HCT116 (cell line): Measurements from ENCODE around the gene INHBA. TPM values are rescaled to one million over a fixed set of nuclear protein-coding genes. Genes with fewer than 3 reads are reported as not detected.

Source experiments
- ATAC-seq: fragments of 200-7000 bp; cut with Tn5 transposase; 2 replicates; pipeline ENCODE4 v1.9.1; 2020; ENCODE audit warnings: mild to moderate bottlenecking, moderate library complexity
- BruUV-seq: library from RNA; stranded (reverse); fragments of 400-500 nt; replicated peaks from 2 replicates; lab custom pipeline; 2021; lab: Mats Ljungman, UMichigan
- CTCF ChIA-PET: fragments of 300-600 bp; sonication (Branson Sonifier 250); formaldehyde crosslinking; loops from one replicate; lab custom pipeline; 2021; ENCODE audit warnings: antibody characterized with exemption; lab: Charles Lee
- POLR2A ChIA-PET: fragments of 300-600, 350-600 bp; sonication (Branson Sonifier 250); formaldehyde crosslinking; loops from one replicate; lab custom pipeline; 2021; ENCODE audit warnings: antibody characterized with exemption; lab: Charles Lee
- RAD21 ChIA-PET, 2 experiments: fragments of 300-600 bp; sonication (Branson Sonifier 250); formaldehyde crosslinking; loops; one replicate each; lab custom pipeline; 2023; ENCODE audit warnings: low total read pairs in 2 of 2; ENCODE audit not compliant: uncharacterized antibody in 2 of 2, unreplicated experiment in 2 of 2, low non-redundant PET in 1 of 2; lab: Charles Lee
- DNase-seq: peaks from one replicate; pipeline ENCODE4 v3.0.0-alpha.2; 2010; ENCODE audit warnings: low read depth, low spot score
- H2AFZ ChIP-seq: fragments of 200-600 bp; shearing (Covaris generic), sonication (generic); 2 replicates; pipeline ENCODE4 v1.6.1; 2017; ENCODE audit warnings: low read depth, mixed run types, mixed read lengths, antibody characterized with exemption, low read length; ENCODE audit not compliant: poor library complexity, severe bottlenecking
- H3K27ac ChIP-seq: 2 replicates; pipeline ENCODE4 v1.5.1; 2012; ENCODE audit warnings: low read depth, low read length
- H3K27me3 ChIP-seq: fragments of 200-600 bp; sonication (generic); 2 replicates; pipeline ENCODE4 v1.6.1; 2016; ENCODE audit warnings: mixed run types, low read length, mixed read lengths; ENCODE audit not compliant: insufficient read depth
- H3K36me3 ChIP-seq, 2 experiments: fragments of 200-500 bp in 1 of 2; fragments of 200-600 bp in 1 of 2; sonication (Bioruptor generic) in 1 of 2; sonication (generic) in 1 of 2; 2 replicates each; pipeline versions ENCODE4 v1.5.1 to v1.6.1; 2014 to 2016; ENCODE audit warnings: low read length in 2 of 2, inconsistent platforms in 1 of 2, mixed read lengths in 1 of 2, mixed run types in 1 of 2; ENCODE audit not compliant: insufficient read depth in 2 of 2, control insufficient read depth in 1 of 2
- H3K4me1 ChIP-seq, 2 experiments: fragments of 200-600 bp in 1 of 2; sonication (generic) in 1 of 2; 2 replicates each; pipeline versions ENCODE4 v1.5.1 to v1.6.1; 2012 to 2017; ENCODE audit warnings: low read length in 2 of 2, inconsistent platforms in 1 of 2, mild to moderate bottlenecking in 1 of 2, mixed read lengths in 1 of 2, mixed run types in 1 of 2, moderate library complexity in 1 of 2; ENCODE audit not compliant: insufficient read depth in 2 of 2, control insufficient read depth in 1 of 2
- H3K4me2 ChIP-seq: fragments of 200-600 bp; sonication (generic); 2 replicates; pipeline ENCODE4 v1.6.1; 2017; ENCODE audit warnings: mixed run types, low read length, mixed read lengths
- H3K4me3 ChIP-seq, 2 experiments: fragments of 200-600 bp in 1 of 2; sonication (generic) in 1 of 2; replicated peaks in 1 of 2; 2 replicates each; pipeline ENCODE4 v1.5.1; 2011 to 2016; ENCODE audit warnings: low read length in 2 of 2, control low read depth in 1 of 2, low read depth in 1 of 2, mild to moderate bottlenecking in 1 of 2, mixed read lengths in 1 of 2, mixed run types in 1 of 2
- H3K79me2 ChIP-seq: fragments of 200-600 bp; sonication (generic); 2 replicates; pipeline ENCODE4 v1.6.1; 2017; ENCODE audit warnings: mild to moderate bottlenecking, mixed run types, low read length, moderate library complexity, mixed read lengths; ENCODE audit not compliant: insufficient read depth
- H3K9ac ChIP-seq: fragments of 200-600 bp; sonication (generic); 2 replicates; pipeline ENCODE4 v1.6.1; 2016; ENCODE audit warnings: low read length, mixed read lengths
- H3K9me2 ChIP-seq: fragments of 200-600 bp; sonication (generic), shearing (Covaris generic); 2 replicates; pipeline ENCODE4 v1.6.1; 2017; ENCODE audit warnings: mixed run types, mild to moderate bottlenecking, moderate library complexity; ENCODE audit not compliant: insufficient read depth
- H3K9me3 ChIP-seq, 2 experiments: fragments of 200-500 bp in 1 of 2; fragments of 200-600 bp in 1 of 2; sonication (Bioruptor generic) in 1 of 2; sonication (generic) in 1 of 2; 2 replicates each; pipeline ENCODE4 v1.6.1; 2014 to 2017; ENCODE audit warnings: low read length in 2 of 2, mixed read lengths in 2 of 2, inconsistent platforms in 1 of 2, low read depth in 1 of 2, mild to moderate bottlenecking in 1 of 2, mixed run types in 1 of 2, moderate library complexity in 1 of 2; ENCODE audit not compliant: control insufficient read depth in 1 of 2, insufficient read depth in 1 of 2
- H4K20me1 ChIP-seq: fragments of 200-600 bp; sonication (generic), shearing (Covaris generic); 2 replicates; pipeline ENCODE4 v1.6.1; 2017; ENCODE audit warnings: mixed run types, mild to moderate bottlenecking, moderate library complexity; ENCODE audit not compliant: insufficient read depth
- EGR1 ChIP-seq: IDR thresholded peaks from 2 replicates; pipeline ENCODE4 v1.6.1; 2012; ENCODE audit warnings: low read depth
- ELF1 ChIP-seq: IDR thresholded peaks from 2 replicates; pipeline ENCODE4 v1.6.1; 2012; ENCODE audit warnings: low read depth, borderline replicate concordance
- EZH2phosphoT487 ChIP-seq: fragments of 200-600 bp; IDR thresholded peaks from 2 replicates; pipeline ENCODE4 v1.6.1; 2018; ENCODE audit warnings: antibody characterized with exemption, borderline replicate concordance
- FOSL1 ChIP-seq: IDR thresholded peaks from 2 replicates; pipeline ENCODE4 v1.6.1; 2012; ENCODE audit warnings: low read depth
- JUND ChIP-seq: IDR thresholded peaks from 2 replicates; pipeline ENCODE4 v1.6.1; 2012
- POLR2AphosphoS5 ChIP-seq: IDR thresholded peaks from 2 replicates; pipeline ENCODE4 v1.6.1; 2011; ENCODE audit warnings: mild to moderate bottlenecking, low read depth, low read length, moderate library complexity
- RAD21 ChIP-seq: IDR thresholded peaks from 2 replicates; pipeline ENCODE4 v1.6.1; 2012; ENCODE audit warnings: low read depth, mild to moderate bottlenecking
- SIN3A ChIP-seq: IDR thresholded peaks from 2 replicates; pipeline ENCODE4 v1.6.1; 2012; ENCODE audit warnings: low read depth
- SP1 ChIP-seq: IDR thresholded peaks from 2 replicates; pipeline ENCODE4 v1.6.1; 2012; ENCODE audit warnings: low read depth
- SRF ChIP-seq: IDR thresholded peaks from 2 replicates; pipeline ENCODE4 v1.6.1; 2012; ENCODE audit warnings: low read depth
- TCF7L2 ChIP-seq: IDR thresholded peaks from 2 replicates; pipeline ENCODE4 v1.7.0; 2011; ENCODE audit warnings: borderline replicate concordance, inconsistent platforms; ENCODE audit not compliant: insufficient read depth, insufficient read length; ENCODE audit errors: extremely low read depth
- YY1 ChIP-seq: IDR thresholded peaks from 2 replicates; pipeline ENCODE4 v1.6.1; 2011; ENCODE audit warnings: low read length, low read depth, moderate library complexity, mild to moderate bottlenecking; ENCODE audit not compliant: insufficient replicate concordance; ENCODE audit errors: extremely low read depth
- ZFX ChIP-seq: fragments of 450-650 bp; IDR thresholded peaks from 2 replicates; pipeline ENCODE4 v1.6.1; 2017
- ZNF274 ChIP-seq: fragments of 200-500 bp; sonication (Bioruptor generic); IDR thresholded peaks from 2 replicates; pipeline ENCODE4 v1.6.1; 2014; ENCODE audit warnings: mild to moderate bottlenecking, low read depth, low read length, inconsistent platforms
- intact Hi-C: fragments of 100-400 bp; cut with micrococcal nuclease; formaldehyde crosslinking; loops from 2 replicates; pipeline ENCODE4 v1.10.0; 2022
- total RNA-seq: library from RNA; stranded (reverse); gene quantifications from one replicate; pipeline ENCODE4 v1.2.1, GENCODE V29; 2021; ENCODE audit not compliant: unreplicated experiment
- TF ChIP-seq, protein P1 (sequence below): IDR thresholded peaks from 2 replicates; pipeline ENCODE4 v1.6.1; 2012
- TF ChIP-seq, protein P2 (sequence below), 3 experiments: fragments of 200-600 bp in 1 of 3; sonication (generic) in 1 of 3; IDR thresholded peaks in 2 of 3; conservative IDR thresholded peaks in 1 of 3; 2 replicates each; pipeline ENCODE4 v1.5.1; 2012 to 2017; ENCODE audit warnings: low read depth in 2 of 3, low read length in 2 of 3, antibody characterized with exemption in 1 of 3, borderline replicate concordance in 1 of 3, control low read depth in 1 of 3, mild to moderate bottlenecking in 1 of 3, mixed read lengths in 1 of 3, mixed run types in 1 of 3, moderate library complexity in 1 of 3; ENCODE audit not compliant: insufficient read depth in 1 of 3

Gene INHBA
- total RNA-seq, 1 experiment from 2014 or later: 0.10 TPM

DNA sequence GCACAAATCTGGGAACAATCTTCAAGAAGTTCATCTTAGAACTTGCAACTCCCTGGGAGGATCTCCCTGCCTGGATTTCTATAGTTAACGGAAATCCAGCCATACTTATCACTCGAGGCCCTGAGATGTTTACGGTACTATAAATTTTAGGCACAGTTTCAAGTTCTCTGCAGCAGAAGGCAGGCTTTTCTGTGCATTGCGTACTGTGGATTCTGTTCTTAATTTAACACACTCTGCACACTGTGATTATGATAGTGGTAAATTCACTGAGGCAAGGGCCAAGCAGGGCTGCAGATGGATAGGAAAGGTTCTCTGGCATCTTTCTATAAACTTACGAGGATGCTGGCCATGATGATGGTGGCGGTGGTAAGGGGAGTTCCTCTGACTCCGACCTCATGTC lies 10.6 kb downstream of the INHBA start:
- Histone ChIP-seq H3K4me3 (no peak overlapping the region), H4K20me1 (no peaks in the 10 kb centered on the region), H3K27me3 (no peaks in the 10 kb centered on the region), H2AFZ (no peak overlapping the region), H3K9me3 (no peaks in the 10 kb centered on the region), H3K4me1 (no peaks in the 10 kb centered on the region; a peak in 1 of 4 replicates), H3K4me2 (no peak overlapping the region), H3K27ac (no peak overlapping the region), H3K9ac (no peak overlapping the region), H3K79me2 (no peaks in the 10 kb centered on the region), H3K36me3 (no peaks in the 10 kb centered on the region), H3K9me2 (no peaks in the 10 kb centered on the region)
- ChIA-PET POLR2A (no interaction called here), RAD21 (no interaction called here), CTCF (interaction anchor here (1.6 kb wide), 1 partner anchor 13 kb away, joined by 4 read pairs; no protein-coding TSS in a partner anchor)
- no TSS peak for BruUV-seq
- DNase-seq: no peak
- ATAC-seq: no peak
- TF ChIP-seq, protein P1, sequence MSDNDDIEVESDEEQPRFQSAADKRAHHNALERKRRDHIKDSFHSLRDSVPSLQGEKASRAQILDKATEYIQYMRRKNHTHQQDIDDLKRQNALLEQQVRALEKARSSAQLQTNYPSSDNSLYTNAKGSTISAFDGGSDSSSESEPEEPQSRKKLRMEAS: no peak
- TF ChIP-seq JUND (no peak), ZFX (no peak)
- intact Hi-C loops: no loop called here

DNA sequence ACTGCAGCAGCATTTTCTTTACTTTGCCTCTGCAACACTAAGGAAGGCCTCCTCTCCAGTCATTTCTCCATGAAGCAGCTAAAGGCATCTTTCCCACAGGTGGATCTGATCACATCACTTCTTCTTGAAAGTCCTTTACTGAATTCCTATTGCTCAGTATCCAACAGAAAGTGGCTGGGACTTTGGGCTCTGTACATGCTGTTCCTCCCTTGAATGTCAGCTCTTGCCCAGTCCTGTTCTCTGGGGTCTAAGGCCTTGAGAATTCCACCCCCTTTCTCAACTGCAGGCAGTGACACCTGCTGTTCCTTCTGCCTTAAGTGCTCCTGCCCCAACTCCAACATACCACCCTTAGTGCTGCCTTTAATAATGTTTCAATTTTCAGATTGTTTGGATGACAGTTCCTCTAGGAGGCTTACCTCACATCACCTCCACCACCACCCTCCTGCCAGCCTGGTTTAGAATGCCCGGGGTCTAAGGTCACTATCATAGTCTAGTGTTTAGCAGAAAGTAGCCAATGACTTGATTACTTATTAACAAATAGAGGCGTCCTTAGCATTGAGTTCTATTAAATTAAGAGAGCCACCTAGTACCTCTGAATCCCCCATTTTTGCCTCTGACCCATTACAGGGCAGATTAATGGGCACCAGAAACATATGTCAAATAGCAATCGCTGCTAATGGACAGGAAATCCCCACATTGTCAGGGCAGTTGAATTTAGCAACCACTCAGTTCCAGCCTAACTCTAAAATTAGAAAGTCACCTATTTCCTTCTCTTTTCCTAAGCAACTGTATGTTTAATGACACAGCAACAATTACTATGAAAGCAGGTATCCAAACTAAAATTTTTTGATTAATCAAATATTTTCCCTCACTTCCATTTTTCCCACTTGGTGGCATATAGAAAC lies 11.4 kb downstream of the INHBA start:
- intact Hi-C loops: no loop called here
- no TSS peak for BruUV-seq
- Histone ChIP-seq H4K20me1 (no peaks in the 10 kb centered on the region), H3K9ac (no peak overlapping the region), H3K36me3 (no peaks in the 10 kb centered on the region), H3K9me2 (no peaks in the 10 kb centered on the region), H3K4me3 (no peak overlapping the region), H3K79me2 (no peaks in the 10 kb centered on the region), H3K4me2 (no peak overlapping the region), H3K27me3 (no peaks in the 10 kb centered on the region), H3K9me3 (no peaks in the 10 kb centered on the region), H3K27ac (no peak overlapping the region), H3K4me1 (no peaks in the 10 kb centered on the region; a peak in 1 of 4 replicates), H2AFZ (no peak overlapping the region)
- ChIA-PET POLR2A (no interaction called here), RAD21 (no interaction called here), CTCF (no interaction called here)
- ATAC-seq (no peak), DNase-seq (no peak)
- TF ChIP-seq ZNF274 (no peak), TCF7L2 (no peak), ELF1 (no peak), EZH2phosphoT487 (no peak), FOSL1 (no peak), RAD21 (no peak), JUND (no peak), POLR2AphosphoS5 (no peak), EGR1 (no peak), YY1 (no peak), SIN3A (no peak), SRF (no peak), SP1 (no peak)
- TF ChIP-seq, protein P2, sequence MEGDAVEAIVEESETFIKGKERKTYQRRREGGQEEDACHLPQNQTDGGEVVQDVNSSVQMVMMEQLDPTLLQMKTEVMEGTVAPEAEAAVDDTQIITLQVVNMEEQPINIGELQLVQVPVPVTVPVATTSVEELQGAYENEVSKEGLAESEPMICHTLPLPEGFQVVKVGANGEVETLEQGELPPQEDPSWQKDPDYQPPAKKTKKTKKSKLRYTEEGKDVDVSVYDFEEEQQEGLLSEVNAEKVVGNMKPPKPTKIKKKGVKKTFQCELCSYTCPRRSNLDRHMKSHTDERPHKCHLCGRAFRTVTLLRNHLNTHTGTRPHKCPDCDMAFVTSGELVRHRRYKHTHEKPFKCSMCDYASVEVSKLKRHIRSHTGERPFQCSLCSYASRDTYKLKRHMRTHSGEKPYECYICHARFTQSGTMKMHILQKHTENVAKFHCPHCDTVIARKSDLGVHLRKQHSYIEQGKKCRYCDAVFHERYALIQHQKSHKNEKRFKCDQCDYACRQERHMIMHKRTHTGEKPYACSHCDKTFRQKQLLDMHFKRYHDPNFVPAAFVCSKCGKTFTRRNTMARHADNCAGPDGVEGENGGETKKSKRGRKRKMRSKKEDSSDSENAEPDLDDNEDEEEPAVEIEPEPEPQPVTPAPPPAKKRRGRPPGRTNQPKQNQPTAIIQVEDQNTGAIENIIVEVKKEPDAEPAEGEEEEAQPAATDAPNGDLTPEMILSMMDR (IDR thresholded peaks at IDR 0.05 in 2 of 3, conservative IDR thresholded peaks at IDR 0.05 in 1 of 3; ENCODE audit: borderline replicate concordance in 1 of 3, insufficient read depth in 1 of 3, low read depth in 2 of 3, low read length in 2 of 3): no peak
- TF ChIP-seq, protein P1: no peak
